Kidney (tissue), 14 donors: Measurements from ENCODE around the gene KCNQ2. TPM values are rescaled to one million over a fixed set of nuclear protein-coding genes. Genes with fewer than 3 reads are reported as not detected.

Source experiments
- DNase-seq, 5 donors: peaks; one replicate each; pipeline ENCODE4 v3.0.0-alpha.2; 2013 to 2020
- FAIRE-seq: peaks from 2 replicates; lab custom pipeline; 2012; peaks lifted over from hg19 to GRCh38; lab: Jason Lieb, UNC
- H3K27ac ChIP-seq, 2 donors: one replicate each; pipeline ENCODE4 v1.7.0; 2013; ENCODE audit warnings: low read depth in 2 of 2, low read length in 2 of 2, inconsistent platforms in 1 of 2
- H3K27me3 ChIP-seq: one replicate; pipeline ENCODE4 v1.7.1; 2013; ENCODE audit warnings: low read length, inconsistent platforms; ENCODE audit not compliant: control insufficient read depth, insufficient read depth
- H3K36me3 ChIP-seq, 3 donors: one replicate each; pipeline versions ENCODE4 v1.7.0 to v1.7.1; 2013; ENCODE audit warnings: low read length in 3 of 3, control low read depth in 1 of 3, inconsistent platforms in 1 of 3; ENCODE audit not compliant: insufficient read depth in 3 of 3, control insufficient read depth in 2 of 3
- H3K4me1 ChIP-seq, 3 donors: one replicate each; pipeline versions ENCODE4 v1.7.0 to v1.7.1; 2013; ENCODE audit warnings: low read length in 3 of 3, inconsistent platforms in 1 of 3, low read depth in 1 of 3; ENCODE audit not compliant: control insufficient read depth in 2 of 3, insufficient read depth in 2 of 3
- H3K4me3 ChIP-seq, 3 donors: one replicate each; pipeline versions ENCODE4 v1.7.0 to v1.8.1; 2013; ENCODE audit warnings: low read length in 3 of 3, control low read depth in 1 of 3, inconsistent platforms in 1 of 3
- H3K9ac ChIP-seq, 3 donors: one replicate each; pipeline versions ENCODE4 v1.7.0 to v1.7.1; 2013; ENCODE audit warnings: low read length in 3 of 3, control low read depth in 1 of 3, inconsistent platforms in 1 of 3
- H3K9me3 ChIP-seq, 3 donors: one replicate each; pipeline versions ENCODE4 v1.7.0 to v1.7.1; 2013; ENCODE audit warnings: low read length in 3 of 3, control low read depth in 1 of 3, inconsistent platforms in 1 of 3; ENCODE audit not compliant: control insufficient read depth in 2 of 3, insufficient read depth in 1 of 3
- CTCF ChIP-seq: IDR thresholded peaks from 3 replicates; pipeline ENCODE4 v1.5.1; 2012; ENCODE audit warnings: mild to moderate bottlenecking, moderate library complexity, borderline replicate concordance; ENCODE audit not compliant: insufficient read depth; ENCODE audit errors: extremely low read depth
- intact Hi-C: fragments of 100-400 bp; cut with DNase I; formaldehyde crosslinking; loops from one replicate; pipeline ENCODE4 v1.11.1; 2022
- polyA plus RNA-seq: library from polyadenylated mRNA; stranded (reverse); fragments of 350-450 nt; fragmentation: Illumina TruSeq; extraction: RNeasy Lipid Tissue Mini Kit (QIAGEN cat#74804); gene quantifications from one replicate; pipeline ENCODE4 v1.2.3, GENCODE V29; 2014; ENCODE audit warnings: low read depth, low replicate concordance; ENCODE audit not compliant: insufficient read depth
- total RNA-seq: library from RNA; stranded (reverse); fragmentation: NEBNext Ultra II Directional; extraction: Animal tissue kit (Norgen Biotek cat#: 25700); gene quantifications from one replicate; pipeline ENCODE4 v1.2.1, GENCODE V29; 2021
- donor health status: control.
- donor health status: control.
- donor health status: control.
- donor health status: control.
- donor health status: control.
- donor health status: DM: yes; HTN: yes; CAD: no.
- donor health status: Normal renal cell carcinoma (clear cell type).

Gene KCNQ2
- total and polyA plus RNA-seq, 2 donors from 2014 or later, result 2.2 TPM; not detected in 1

- FAIRE-seq (no peak), DNase-seq (peak in 1 of 5 donors; percentile 59)
- no peaks in the 10 kb centered on the region for H3K4me1 ChIP-seq
- no peak overlapping the region for H3K9ac ChIP-seq
- no peaks in the 10 kb centered on the region for H3K27me3 ChIP-seq
- no peaks in the 10 kb centered on the region for H3K9me3 ChIP-seq
- H3K27ac ChIP-seq, result no peak overlapping the region
- no peaks in the 10 kb centered on the region for H3K36me3 ChIP-seq
- intact Hi-C loops, result no loop called here
- no peak overlapping the region for H3K4me3 ChIP-seq
- TF ChIP-seq CTCF, result no peak
Measured at GRCh38 chr20:63357921-63358905, 114.2 kb downstream of the KCNQ2 start.

- Histone ChIP-seq H3K4me1 (peaks cover 0 to 3% (median 0%) of the 10 kb centered on the region in 3 donors), H3K4me3 (no peak overlapping the region), H3K9me3 (no peaks in the 10 kb centered on the region), H3K27me3 (no peaks in the 10 kb centered on the region), H3K27ac (no peak overlapping the region), H3K36me3 (no peaks in the 10 kb centered on the region), H3K9ac (no peak overlapping the region)
- intact Hi-C loops, result no loop called here
- no peak for FAIRE-seq
- peak in 1 of 5 donors; percentile 57 for DNase-seq
- TF ChIP-seq CTCF, result no peak
Measured at GRCh38 chr20:63356931-63357879, 115.2 kb downstream of the KCNQ2 start.

GRCh38 chr20:63356511-63356910, 115.9 kb downstream of the KCNQ2 start:
- Histone ChIP-seq H3K9ac (no peak overlapping the region), H3K27me3 (no peaks in the 10 kb centered on the region), H3K4me3 (no peak overlapping the region), H3K36me3 (no peaks in the 10 kb centered on the region), H3K9me3 (no peaks in the 10 kb centered on the region), H3K4me1 (peaks cover 0 to 4% (median 0%) of the 10 kb centered on the region in 3 donors), H3K27ac (no peak overlapping the region)
- no peak for TF ChIP-seq CTCF
- intact Hi-C loops, result no loop called here
- peak in 1 of 5 donors; percentile 66 for DNase-seq
- no peak for FAIRE-seq
